ENCODE measurements around the gene MYH15.
"Not testable (repeated sequence)": the region's sequence is repeated elsewhere in the genome, so short reads cannot be mapped to it uniquely, and the experiment has no call there.

The MYH15 gene

DNA sequence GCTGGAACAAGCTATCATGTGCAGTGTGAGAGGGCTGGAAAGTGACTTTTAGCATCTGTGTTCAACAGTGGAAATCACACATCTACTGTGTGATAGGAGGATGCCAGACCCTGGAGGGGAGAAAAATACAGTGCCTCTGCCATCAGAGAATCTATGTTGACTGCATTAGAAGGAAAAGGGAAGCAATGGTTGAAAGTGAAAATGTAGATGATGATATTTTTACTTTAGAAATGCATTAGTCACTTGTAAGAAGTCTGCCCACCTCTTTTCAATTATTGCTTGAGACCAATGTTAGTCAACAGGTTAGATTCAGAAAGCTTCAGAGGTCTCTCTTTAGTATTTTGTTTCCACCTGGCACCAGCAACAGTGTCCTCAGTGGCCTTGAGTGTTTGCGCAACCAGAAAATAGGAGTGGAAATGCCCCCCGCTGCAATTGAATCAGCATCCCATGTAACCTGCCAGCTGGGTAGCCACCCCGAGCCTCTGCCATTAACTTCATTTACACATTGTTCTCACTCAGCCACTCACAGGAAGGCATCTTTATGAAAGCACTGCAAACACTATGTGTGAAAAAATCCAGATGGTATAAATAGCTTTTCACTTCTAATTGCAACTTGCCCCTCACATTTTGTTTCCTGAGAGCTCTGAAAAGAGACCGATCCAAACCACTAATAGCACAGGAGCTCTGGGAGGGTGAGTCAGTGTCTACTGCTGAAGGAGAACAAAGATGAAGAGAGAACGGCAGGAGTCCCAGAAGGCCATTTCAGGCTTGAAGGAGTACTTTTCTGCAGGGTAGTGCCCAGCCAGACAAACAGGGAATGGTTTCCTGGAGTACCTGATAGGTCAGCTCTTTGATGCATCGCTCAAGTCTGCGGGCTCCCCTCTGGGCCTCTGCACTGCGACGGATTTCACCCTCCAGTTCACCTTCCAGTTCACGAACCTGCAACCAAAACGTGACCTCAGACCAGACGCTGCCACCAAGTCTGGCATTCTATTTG, 122.0 kb downstream of the MYH15 start:
- no peak for DNase-seq (ENCODE audit: low read depth)

DNA sequence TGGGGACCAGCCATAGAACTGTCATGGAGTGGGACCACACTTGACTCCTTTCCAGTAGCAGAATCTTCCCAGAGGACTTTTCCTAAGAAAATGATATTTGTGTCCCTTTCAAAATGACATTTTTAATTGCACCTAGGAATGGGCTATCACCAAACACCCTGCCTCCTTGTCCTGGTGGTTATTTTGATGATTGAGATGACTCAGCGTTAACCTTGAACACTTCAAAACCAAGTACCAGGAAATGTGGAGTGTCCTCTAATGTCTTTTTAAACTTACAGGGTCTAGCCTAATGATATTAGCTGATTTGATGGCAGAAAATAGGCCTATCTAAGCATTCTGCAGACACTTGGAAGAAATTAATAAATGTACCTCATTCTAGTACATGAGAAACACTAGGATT, 123.3 kb downstream of the MYH15 start:
- DNase-seq (ENCODE audit: low read depth): no peak

DNA sequence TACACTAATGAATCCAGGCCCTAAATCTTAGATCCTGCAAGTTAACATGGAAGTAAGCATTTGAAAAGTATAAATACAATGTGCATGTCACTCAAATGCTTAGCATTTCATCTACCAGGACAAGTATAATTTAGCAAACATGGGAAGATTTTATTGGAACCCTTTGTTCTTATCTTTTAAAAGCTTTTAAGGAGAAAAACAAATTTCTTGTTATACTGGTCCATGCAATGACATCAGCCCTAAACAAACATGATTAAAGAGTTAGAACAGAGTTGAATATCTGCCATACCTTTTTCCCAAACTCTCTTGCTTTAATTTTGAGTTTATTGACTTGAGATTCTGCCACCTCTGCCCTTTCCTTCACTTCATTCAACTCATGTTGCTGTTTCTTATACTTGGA, 127.1 kb downstream of the MYH15 start:
- DNase-seq (ENCODE audit: low read depth): no peak

DNA sequence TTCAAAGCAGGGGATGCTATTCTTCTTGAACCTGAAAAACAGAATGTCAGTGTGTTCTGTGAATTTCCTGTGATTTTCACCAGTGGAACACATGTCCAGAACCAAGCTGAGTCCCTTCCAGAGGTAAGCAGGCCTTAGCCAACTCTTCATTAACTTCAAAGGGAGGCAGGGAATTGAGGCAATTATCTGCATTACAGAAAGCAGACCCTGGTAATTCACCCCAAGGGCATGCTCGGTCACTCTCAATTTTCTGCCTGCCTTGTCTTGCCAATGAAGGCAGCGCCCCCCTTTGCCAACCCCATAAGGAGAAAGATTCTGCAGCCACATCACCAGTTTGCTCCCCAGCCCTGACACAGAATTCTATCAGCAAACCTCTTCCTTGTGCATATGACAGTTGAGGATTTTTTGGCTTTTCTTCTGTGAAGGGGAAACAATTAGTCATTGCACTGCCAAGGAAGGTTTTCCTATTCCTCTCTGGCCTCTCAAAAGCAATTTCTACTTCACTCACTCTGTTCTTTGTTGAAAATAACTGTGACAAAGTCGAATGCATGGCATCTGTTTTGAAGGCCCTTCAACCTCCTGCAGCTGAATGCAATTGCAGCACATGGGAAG, 128.8 kb downstream of the MYH15 start:
- DNase-seq (ENCODE audit: low read depth): no peak

DNA sequence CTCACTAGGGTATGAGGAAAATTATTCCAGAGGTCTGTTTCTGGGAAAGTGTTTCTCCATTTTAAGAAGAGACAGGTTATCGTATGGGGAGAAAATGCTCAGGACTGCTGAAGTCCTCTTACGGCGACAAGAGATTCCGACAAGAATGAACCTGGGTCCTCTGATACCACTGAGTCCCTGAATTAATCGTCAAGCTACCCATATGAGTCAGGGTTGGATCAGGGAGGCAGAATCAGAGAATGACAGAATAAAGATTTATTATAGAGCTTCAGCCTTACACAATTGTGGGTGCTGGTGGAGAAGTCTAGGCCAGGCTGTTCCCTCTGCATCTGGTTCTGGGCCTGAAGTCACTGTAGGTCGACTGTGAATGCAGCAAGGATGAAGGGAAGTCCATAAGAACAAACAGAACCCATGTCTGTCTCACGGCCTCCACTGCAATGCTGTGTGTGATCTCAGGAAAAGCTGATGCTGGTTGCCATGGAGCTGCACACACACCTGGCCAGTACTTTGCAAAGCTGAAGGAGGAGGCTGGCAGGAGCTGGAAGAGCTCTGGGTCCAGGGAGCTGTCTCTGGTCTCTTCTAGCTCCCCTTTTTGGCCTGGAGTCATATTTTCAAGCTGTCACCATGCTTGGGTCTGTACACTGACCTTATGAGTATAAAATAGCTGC, 130.1 kb downstream of the MYH15 start:
- no peak for DNase-seq (ENCODE audit: low read depth)

DNA sequence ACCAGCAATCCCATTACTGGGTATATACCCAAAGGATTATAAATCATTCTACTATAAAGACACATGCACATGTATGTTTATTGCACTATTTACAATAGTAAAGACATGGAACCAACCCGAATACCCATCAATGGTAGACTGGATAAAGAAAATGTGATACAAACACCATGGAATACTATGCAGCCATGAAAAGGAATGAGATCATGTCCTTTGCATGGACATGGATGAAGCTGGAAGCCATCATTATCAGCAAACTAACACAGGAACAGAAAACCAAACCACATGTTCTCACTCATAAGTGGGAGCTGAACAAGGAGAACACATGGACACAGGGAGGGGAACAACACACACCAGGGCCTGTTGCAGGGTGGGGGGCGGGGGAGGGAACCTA, 131.4 kb downstream of the MYH15 start:
- not testable (repeated sequence) for DNase-seq (ENCODE audit: low read depth)

DNA sequence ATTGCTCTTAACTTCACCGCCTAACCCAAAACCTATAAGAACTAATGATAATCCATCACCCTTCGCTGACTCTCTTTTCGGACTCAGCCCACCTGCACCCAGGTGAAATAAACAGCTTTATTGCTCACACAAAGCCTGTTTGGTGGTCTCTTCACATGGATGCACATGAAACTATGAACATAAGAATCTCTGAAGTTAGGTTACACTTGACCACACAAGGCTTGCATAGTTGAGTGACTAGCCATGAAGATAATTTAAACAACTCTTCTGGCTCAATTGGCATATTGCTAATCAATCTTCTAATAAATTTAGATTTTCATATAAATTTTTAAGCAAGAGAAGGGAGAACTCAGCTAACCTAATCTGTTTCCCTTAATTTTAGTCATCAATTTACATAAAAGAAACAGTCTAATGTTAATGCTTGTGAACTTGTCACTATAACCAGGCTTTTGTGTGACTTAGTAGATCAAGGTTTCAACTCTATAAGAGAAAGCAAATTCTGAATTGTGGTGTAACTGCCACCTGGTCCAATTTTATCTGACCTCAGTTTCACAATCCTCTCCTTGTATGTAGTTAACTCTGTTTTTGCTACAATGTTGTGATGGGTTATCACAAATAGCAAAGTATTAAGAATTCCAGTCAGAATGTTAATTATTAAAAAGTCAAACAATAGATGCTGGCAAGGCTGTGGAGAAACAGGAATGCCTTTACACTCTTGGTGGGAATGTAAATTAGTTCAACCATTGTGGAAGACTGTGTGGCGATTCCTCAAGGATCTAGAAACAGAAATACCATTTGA, 132.0 kb downstream of the MYH15 start:
- no peak for DNase-seq (ENCODE audit: low read depth)

DNA sequence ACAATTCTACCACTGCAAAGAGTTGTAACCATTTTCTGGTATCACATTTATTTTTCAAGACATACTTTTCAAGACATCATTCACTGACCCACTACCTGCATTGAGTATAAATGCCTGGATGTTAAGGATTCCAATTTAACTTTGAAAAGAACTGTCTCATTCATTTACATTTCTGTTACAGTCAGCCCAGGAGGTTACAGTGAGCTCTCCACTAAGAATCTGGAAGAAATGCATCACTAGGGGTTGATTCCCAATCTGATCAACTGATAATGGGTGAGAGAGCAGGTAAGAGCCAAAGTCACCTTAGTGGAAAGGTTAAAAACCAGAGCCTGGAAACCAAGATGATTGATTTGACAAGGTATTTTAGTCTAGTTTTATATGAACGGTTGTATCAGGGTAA, 133.0 kb downstream of the MYH15 start:
- no peak for DNase-seq (ENCODE audit: low read depth)

DNA sequence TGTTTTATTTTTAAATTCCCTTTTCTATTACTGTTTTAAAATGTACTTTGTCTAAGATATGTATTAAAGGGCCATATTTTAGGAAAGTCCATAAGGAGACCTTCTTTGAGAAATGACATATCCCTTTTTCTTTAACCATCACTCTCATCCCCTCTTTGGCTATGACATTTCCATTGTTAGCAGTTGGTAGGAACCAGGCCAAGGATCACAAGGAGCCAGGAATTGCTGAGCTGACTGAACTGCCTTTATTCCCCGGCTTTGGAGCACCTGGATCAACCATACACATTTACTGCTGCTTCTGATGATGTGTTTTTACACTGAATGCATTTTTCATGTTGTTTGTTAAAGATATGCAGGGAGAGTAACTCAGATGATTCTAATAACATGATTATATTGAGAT, 134.4 kb downstream of the MYH15 start:
- no peak for DNase-seq (ENCODE audit: low read depth)

DNA sequence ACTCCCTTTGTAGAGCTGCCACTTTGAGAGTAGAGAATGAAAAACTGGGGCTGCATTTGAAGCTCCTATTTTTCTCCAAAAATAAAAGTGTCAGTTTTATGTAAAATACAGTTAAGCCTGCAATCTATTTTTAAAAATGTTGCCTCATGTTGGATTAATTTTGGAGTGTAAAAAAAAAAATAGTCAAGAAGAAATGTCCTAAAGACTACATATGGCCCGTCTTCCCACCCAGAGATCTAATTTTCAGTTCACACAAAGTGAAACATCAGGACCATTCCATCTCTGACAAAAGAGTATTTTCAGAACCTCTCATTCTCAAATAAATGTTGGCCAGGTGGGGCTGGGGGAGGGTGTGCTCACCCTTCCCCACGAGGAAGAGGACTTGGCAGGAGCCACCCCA, 151.4 kb downstream of the MYH15 start:
- DNase-seq (ENCODE audit: low read depth): no peak

DNA sequence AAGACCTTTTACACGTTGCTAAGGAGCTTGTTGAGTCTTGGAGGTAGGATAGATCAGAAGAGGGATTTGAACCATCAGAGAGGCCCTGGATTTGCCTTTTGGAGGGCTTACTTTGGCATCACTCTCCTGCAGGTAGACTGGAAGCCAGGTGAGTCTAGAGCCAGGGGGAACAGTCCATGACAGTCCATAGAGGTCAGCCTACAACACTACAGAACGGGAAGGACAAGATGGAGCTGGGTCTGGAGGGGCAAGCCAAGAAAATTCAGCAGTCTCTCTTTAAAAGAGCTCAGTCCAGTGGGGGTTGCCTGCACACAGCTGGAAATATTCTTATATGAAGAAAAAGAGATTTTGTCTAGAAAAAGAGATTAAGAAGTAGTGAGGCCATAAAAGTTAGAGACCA, 153.4 kb downstream of the MYH15 start:
- no peak for DNase-seq (ENCODE audit: low read depth)

DNA sequence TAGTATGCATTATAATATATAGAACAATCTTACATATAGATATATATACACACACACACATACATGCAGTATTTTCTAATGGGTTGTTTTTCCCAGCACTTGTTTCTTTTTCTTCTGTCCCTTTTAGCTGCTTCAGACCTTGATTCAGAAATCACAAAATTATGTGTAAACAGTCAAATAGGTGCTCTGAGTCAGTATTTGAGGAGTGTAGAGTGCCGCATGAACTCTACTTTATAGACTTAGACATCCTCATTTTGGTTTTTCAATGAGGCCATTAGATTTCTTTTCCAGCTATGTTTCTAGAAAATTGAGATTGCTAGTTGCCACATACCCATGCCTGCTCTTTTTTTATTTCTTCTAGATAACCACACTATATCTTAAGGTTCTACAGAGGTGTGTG, 155.8 kb downstream of the MYH15 start:
- DNase-seq (ENCODE audit: low read depth): no peak

DNA sequence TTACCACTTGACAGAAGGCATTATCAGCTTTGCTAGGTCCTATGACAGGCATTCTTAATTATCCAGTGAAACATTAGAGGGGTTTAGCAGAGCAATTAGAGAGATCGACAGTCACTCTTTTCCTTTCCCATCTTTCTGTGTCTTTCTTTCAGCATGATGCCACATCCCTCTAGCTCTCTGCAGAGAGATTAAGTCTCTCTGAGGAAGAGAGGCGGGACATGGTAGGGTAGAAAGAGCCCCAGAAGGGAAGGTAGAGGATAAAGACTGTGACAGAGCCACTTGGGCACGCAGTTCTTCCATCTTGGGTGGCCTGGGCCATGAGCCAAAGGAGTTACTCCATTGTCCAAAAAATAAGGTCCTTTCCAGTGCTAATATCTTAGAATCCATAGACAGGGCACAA, 158.2 kb downstream of the MYH15 start:
- DNase-seq (ENCODE audit: low read depth): no peak

DNA sequence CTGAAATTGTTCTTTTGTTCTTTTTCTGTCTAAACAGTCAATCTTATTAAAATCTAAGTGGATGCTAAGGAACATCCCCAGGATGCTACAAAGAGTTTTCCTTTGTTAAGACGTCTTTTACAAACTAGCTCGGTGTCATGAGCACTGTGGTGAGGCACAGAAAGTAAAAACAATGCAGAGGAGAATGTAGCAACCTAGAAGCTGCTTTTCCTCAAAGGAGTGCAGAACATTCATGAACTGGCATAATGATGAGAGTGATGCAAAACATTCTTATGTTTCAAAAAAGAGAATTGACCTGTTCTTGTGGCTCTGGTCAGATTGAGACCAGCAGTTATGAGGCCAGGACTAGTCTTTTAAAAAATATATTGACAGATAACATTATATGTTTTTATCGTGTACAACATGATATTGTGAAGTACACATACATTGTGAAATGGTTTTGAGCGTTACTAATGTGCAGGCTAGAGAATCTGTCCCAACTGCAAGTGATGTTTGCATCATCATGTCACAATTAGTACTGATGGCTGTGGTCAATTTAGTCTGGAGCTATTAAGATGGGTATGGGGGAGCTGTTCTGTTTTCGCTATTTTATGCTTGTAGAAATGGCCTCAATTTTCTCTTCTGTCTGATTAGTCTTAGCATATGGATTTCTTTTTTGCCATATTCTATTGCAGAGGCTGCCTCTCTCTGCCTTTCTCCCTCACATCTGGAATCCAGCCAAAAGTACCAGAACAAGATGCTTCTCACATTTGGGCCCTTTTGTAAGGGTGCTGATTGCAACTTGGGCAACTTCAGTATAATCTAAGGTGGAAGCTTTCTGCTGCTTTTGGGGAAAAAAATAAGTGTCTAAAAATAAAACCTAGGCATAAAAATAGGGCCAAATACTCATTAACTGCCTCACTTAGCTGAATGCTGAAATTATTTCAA, 163.8 kb downstream of the MYH15 start:
- no peak for DNase-seq (ENCODE audit: low read depth)

DNA sequence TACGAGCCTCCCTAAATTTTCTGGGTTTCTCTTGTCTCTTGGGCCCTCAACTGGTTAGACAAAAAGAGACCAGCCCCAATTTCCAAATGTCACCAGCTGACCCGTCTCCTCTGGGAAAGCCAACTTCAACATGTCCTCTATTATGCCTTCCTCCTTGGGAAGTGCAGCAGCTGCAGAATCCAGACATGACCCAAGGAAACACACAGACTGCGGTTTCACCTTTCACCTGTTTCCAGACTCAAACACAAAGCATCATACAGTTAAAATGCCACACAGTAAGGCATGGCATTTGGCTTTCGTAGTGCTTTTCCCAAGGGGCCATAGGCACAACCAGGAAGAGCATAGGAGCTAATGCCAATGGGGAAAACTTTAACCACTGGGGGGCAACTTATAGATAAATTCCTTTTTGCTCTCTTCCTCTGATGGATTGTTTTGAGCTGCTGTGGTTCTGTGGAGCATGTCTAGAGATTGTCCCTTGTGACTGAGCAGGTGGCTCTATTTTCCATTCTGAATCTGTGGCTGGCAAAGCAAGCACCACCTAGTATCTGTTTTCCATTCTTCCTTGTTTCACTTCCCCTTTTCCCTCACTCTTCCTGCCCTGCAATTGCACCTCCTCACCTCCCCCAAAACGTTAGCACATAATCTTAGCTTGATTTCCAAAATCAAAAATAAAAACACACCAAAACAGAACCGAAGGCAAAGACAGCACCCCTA, 164.7 kb downstream of the MYH15 start:
- no peak for DNase-seq (ENCODE audit: low read depth)

DNA sequence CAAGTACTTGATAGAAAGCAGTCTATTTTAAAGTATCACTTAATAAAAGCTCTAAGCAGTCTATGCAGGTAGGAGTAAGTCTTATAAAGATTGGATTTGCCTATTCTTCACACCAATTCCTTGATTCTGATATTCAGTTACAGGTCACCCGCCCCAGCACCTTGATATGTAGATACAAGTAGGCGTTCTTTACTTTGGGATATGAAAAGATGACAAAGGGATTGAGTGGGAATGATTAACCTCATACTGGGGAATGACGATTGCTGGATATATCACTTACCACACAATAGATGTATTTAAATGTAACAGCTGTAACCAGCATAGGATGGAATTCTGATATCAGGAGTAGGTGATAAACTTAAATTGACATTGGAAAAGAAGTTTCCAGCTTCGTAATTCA, 166.9 kb downstream of the MYH15 start:
- DNase-seq (ENCODE audit: low read depth): no peak

DNA sequence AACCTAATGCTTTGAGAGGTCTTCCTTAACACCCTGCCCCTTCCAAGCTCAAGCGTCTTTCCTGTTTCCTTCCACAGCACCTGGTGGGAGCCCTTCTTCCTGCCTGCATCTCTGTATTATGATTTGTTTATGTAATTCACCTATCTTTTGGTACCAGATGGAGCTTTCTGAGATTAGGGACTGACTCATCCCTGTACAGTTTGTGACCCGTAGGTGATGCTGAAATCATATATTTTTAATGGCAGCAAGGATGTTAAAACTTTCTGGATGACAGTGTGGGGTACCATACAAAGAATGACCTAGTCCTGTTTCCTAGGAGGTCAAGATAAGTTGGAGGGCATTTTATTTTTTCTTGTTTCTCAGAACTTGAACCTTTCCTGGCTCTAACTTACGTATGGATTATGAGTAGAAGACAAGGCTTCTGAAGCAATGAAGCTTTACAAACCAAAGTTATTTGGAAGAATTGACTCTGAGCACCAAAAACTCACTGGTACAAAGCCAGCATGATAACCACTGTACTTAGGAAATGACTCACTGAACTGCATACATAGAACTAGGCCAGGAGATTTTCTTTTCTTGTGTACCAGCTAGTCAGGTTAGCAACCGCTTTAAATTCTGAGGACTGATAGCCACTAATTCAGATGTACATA, 167.4 kb downstream of the MYH15 start:
- DNase-seq (ENCODE audit: low read depth): no peak

DNA sequence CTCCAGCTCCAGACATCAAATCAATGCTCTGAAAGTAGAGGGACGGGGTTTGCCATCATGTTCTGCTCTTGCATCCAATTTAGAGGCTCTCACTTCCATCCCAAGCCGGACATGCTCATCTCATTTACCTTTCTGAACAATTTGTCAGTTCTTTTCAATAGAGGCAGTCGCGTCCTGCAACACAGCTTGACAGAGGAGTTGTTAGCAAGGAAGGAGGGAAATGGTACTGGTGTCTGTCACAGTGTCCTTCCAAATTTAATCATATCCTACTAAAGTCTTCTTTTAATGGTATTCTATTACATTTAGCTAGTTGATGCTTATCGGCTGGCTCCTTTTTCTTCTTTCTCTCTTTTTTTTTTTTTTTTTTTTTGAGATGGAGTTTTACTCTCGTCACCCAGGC, 168.5 kb downstream of the MYH15 start:
- no peak for DNase-seq (ENCODE audit: low read depth)

DNA sequence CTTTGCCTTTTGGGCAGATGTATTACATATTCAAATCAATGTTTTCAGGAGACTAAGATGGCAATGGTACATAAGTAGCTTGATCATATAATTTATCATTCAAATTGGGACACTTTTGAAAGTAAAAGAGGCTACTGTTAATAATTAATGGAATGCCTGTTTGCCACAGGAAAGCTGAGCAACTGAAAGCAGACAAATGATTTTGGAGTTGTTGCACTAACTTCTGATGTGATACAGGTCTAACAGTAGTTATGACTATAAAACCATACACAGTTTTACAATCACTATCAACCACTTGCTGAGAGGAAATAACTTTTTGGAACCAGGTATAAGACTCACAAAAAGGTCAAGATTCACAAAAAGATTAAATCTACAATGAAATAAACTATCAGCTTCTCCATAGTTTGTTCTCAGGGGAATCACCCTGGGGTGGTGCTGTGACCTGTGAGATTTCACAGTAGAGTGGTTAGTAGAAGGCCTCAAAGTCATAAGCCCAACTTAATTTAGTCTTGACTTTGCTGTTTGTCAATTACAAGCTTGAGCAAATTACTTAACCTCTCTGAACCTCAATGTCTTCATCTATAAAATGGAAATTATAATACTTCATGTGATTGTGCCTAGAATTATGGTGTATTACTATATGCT, 171.4 kb downstream of the MYH15 start:
- DNase-seq (ENCODE audit: low read depth): no peak

Measured in fibroblast of gingiva (primary cell).